Measurements from ENCODE around the gene ZC3H18. TPM values are rescaled to one million over a fixed set of nuclear protein-coding genes. Genes with fewer than 3 reads are reported as not detected.

Gene ZC3H18
- total and polyA plus RNA-seq, 4 donors, result 12.4 to 38.5 (median 28.5) TPM

DNA sequence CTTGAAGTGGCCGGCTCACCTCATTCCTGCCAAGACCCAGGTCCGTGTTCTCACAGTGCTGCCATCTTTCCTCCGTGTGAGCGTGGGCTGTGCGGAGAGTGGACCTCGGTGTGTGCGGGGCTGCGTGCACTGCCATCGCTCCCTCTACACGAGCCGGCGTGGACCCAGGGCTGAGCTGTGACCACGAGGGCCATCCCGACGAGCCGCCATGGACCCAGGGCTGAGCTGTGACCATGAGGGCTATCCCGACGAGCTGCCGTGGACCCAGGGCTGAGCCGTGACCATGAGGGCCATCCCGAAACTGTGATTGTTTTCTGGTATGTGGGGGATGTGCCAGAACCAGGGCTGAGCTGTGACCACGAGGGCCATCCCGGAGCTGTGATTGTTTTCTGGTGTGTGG, 101.6 kb downstream of the ZC3H18 start:
- Histone ChIP-seq H3K4me3 (ENCODE audit: low read length in 2 of 2) (no peak overlapping the region), H3K27me3 (ENCODE audit: control insufficient read depth in 1 of 2, insufficient read depth in 2 of 2, low read length in 1 of 2) (no peaks in the 10 kb centered on the region), H3K4me1 (ENCODE audit: control insufficient read depth in 1 of 2, insufficient read depth in 2 of 2, low read length in 2 of 2) (no peaks in the 10 kb centered on the region), H3K27ac (ENCODE audit: low read depth in 1 of 2, low read length in 2 of 2) (no peak overlapping the region), H3K36me3 (ENCODE audit: control insufficient read depth in 1 of 2, insufficient read depth in 2 of 2, low read length in 1 of 2) (no peaks in the 10 kb centered on the region), H3K9me3 (ENCODE audit: control insufficient read depth, low read length) (no peaks in the 10 kb centered on the region)
- intact Hi-C loops (cut with DNase I), result no loop called here
- ATAC-seq (ENCODE audit: low FRiP score), result no peak
- WGBS, 2 donors, result 90% methylated on average over 23 of the region's 23 CpGs
- no peak for DNase-seq

DNA sequence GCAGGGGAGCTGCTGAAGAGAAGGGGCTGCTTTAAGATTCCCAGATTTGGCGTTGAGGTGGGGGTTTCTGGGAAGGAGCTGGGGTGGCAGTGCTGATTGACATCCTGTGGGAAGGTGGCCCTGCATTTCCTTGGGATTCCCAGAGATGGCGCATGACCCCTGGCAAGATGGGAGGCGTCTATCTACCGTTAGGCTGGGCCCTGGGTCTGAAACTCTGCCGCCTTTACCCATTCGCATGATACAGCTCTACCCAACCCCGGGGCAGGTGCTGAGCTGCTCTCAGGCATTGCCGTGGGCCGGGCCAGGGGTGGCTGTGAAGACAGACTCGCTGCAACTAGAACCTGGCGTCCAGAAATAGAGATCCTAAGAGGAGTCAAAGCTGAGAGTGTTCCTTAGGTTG, 102.6 kb downstream of the ZC3H18 start:
- intact Hi-C loops (cut with DNase I), result no loop called here
- no peaks in the 10 kb centered on the region for H3K27me3 ChIP-seq (ENCODE audit: control insufficient read depth in 1 of 2, insufficient read depth in 2 of 2, low read length in 1 of 2)
- H3K36me3 ChIP-seq (ENCODE audit: control insufficient read depth in 1 of 2, insufficient read depth in 2 of 2, low read length in 1 of 2), result no peaks in the 10 kb centered on the region
- no peak overlapping the region for H3K4me3 ChIP-seq (ENCODE audit: low read length in 2 of 2)
- H3K27ac ChIP-seq (ENCODE audit: low read depth in 1 of 2, low read length in 2 of 2), result no peak overlapping the region
- ATAC-seq (ENCODE audit: low FRiP score) (no peak), DNase-seq (no peak)
- H3K9me3 ChIP-seq (ENCODE audit: control insufficient read depth, low read length), result no peaks in the 10 kb centered on the region
- WGBS, 2 donors, result 57 to 71% methylated on average over 11 of the region's 11 CpGs
- no peaks in the 10 kb centered on the region for H3K4me1 ChIP-seq (ENCODE audit: control insufficient read depth in 1 of 2, insufficient read depth in 2 of 2, low read length in 2 of 2)

DNA sequence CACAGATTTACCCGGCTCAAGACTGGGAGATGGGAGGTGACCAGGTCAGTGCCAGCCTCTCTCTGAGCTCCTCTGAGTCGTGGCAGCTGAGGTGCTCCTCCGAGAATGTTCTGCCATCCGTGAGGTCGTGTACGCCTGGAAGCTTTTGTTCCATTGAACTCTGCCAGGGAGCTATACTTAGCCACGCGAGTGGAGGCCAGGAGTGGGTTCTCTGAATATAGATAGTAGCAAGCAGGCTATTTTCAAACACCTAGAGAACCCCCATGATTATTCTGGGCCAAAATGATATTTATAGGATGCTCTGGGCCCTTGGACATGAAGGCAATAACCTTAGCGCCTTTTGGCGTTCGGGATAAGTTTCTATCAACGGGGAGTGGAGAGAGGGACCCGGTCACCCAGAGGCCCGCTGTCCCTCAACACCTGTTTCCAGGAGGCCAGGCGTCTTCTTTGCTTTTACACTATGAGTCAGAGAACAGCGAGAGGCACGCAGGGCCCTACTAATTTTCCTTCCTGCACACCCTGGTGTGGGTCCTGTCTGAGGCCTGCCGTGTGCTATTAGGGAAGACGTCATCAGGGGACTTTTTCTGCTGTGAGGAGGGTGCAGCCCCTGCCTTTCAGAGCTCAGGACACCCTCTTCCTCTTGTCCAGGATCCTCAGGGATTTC, 103.6 kb downstream of the ZC3H18 start:
- 88 to 89% methylated on average over 19 of the region's 19 CpGs for WGBS, 2 donors
- H3K9me3 ChIP-seq (ENCODE audit: control insufficient read depth, low read length), result no peaks in the 10 kb centered on the region
- intact Hi-C loops (cut with DNase I), result no loop called here
- no peak overlapping the region for H3K4me3 ChIP-seq (ENCODE audit: low read length in 2 of 2)
- no peaks in the 10 kb centered on the region for H3K4me1 ChIP-seq (ENCODE audit: control insufficient read depth in 1 of 2, insufficient read depth in 2 of 2, low read length in 2 of 2)
- DNase-seq (no peak), ATAC-seq (ENCODE audit: low FRiP score) (no peak)
- no peaks in the 10 kb centered on the region for H3K27me3 ChIP-seq (ENCODE audit: control insufficient read depth in 1 of 2, insufficient read depth in 2 of 2, low read length in 1 of 2)
- H3K36me3 ChIP-seq (ENCODE audit: control insufficient read depth in 1 of 2, insufficient read depth in 2 of 2, low read length in 1 of 2), result no peaks in the 10 kb centered on the region
- no peak overlapping the region for H3K27ac ChIP-seq (ENCODE audit: low read depth in 1 of 2, low read length in 2 of 2)

DNA sequence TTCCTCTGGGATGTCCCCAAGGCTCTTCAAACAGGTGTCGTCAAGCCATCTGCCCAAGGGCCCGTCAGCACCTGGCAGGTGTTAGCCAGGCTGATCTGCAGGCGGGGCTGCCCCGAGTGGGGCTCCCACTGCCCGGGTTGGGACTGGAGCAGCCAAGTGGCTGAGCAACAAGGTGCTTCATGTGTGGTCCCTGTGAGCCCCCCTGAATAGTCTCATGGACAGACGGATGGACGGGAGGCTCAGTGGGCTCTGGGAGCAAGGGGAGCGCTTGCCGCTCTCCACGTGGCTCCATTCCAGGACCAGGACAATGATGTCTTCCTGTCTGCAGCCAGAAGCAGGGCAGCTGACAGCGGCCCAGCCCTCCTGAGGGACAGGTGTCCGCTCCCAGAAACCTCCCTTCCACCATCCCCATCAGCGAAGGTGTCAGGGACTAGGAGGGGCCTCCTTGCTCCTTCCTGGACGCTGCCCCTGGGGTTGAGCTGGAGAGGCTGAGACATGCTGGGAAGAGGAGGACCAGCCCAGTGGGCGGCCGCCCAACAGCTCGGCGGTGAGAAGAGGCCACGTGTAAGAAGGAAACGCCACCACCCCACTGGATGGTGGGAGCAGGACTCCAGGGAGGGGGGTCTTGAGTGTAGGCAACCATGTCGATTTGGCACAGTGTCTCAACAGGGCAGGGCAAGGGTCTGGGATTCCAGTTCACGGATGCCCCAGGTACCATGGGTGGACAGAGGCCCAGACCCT, 106.5 kb downstream of the ZC3H18 start:
- H3K27ac ChIP-seq (ENCODE audit: low read depth in 1 of 2, low read length in 2 of 2), result no peak overlapping the region
- ATAC-seq (ENCODE audit: low FRiP score) (no peak), DNase-seq (peak in 1 of 2 donors; percentile 73)
- no peaks in the 10 kb centered on the region for H3K4me1 ChIP-seq (ENCODE audit: control insufficient read depth in 1 of 2, insufficient read depth in 2 of 2, low read length in 2 of 2)
- intact Hi-C loops (cut with DNase I), result no loop called here
- no peak overlapping the region for H3K4me3 ChIP-seq (ENCODE audit: low read length in 2 of 2)
- H3K36me3 ChIP-seq (ENCODE audit: control insufficient read depth in 1 of 2, insufficient read depth in 2 of 2, low read length in 1 of 2), result no peaks in the 10 kb centered on the region
- H3K9me3 ChIP-seq (ENCODE audit: control insufficient read depth, low read length), result no peaks in the 10 kb centered on the region
- 89 to 90% methylated on average over 22 of the region's 22 CpGs for WGBS, 2 donors
- no peaks in the 10 kb centered on the region for H3K27me3 ChIP-seq (ENCODE audit: control insufficient read depth in 1 of 2, insufficient read depth in 2 of 2, low read length in 1 of 2)

DNA sequence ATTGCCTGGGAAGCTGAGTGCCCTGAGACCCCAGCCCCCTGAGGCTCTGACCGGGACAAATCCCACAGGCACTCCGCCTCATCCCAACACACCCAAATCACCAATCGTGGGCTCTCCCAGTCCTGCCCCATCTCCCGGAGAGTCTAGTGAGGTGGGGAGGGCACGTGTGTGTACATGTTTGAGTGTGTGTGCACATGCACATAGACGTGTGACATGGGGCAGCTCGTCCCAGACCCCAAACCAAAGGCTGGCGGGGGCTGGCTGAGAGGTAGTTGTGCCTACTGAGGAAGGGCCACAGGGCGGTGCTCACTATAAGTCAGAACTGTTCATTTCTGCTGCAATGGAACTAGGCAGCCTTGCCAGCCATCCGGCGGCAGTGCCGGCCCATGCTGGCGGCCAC, 107.5 kb downstream of the ZC3H18 start:
- Histone ChIP-seq H3K9me3 (ENCODE audit: control insufficient read depth, low read length) (no peaks in the 10 kb centered on the region), H3K36me3 (ENCODE audit: control insufficient read depth in 1 of 2, insufficient read depth in 2 of 2, low read length in 1 of 2) (no peaks in the 10 kb centered on the region), H3K4me1 (ENCODE audit: control insufficient read depth in 1 of 2, insufficient read depth in 2 of 2, low read length in 2 of 2) (no peaks in the 10 kb centered on the region), H3K4me3 (ENCODE audit: low read length in 2 of 2) (no peak overlapping the region), H3K27ac (ENCODE audit: low read depth in 1 of 2, low read length in 2 of 2) (no peak overlapping the region), H3K27me3 (ENCODE audit: control insufficient read depth in 1 of 2, insufficient read depth in 2 of 2, low read length in 1 of 2) (no peaks in the 10 kb centered on the region)
- intact Hi-C loops (cut with DNase I), result no loop called here
- WGBS, 2 donors, result 65 to 71% methylated on average over 13 of the region's 13 CpGs
- ATAC-seq (ENCODE audit: low FRiP score), result no peak
- no peak for DNase-seq

DNA sequence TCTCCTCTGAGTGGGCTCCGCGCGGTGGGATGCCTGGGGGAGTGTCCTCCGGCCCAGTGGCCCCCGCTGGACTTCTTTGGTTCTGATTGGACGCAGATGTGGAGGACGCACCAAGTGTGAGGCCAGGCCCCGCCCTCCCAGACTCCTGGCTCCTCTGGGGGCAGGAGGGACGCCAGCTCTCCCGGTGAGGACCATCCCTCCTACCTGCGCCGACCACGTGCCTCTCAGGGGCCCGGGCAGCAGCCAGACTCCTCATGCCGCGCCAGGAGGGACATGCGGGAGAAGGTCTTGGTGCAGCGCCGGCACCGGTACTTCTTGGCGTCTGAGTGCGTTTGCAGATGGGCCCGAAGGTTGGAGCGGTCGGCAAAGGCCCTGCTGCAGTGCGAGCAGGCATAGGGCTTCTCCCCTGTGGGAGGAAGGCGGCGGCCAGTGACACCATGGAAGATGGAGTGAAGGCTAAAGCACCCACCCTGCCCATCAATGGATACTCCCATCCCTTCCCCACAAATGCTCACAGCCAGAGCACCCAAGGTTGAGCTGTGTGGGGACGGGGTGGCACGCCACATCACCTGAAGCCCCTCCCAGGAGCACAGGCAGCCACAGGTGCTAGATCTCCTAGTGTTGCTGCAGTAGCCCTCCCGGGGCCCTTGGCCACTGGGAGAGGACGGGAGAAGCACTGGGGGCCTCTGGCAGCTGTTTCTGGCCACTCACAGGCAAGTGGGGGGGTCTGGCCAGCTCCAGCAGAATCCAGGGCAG, 108.2 kb downstream of the ZC3H18 start:
- Histone ChIP-seq H3K27me3 (ENCODE audit: control insufficient read depth in 1 of 2, insufficient read depth in 2 of 2, low read length in 1 of 2) (no peaks in the 10 kb centered on the region), H3K36me3 (ENCODE audit: control insufficient read depth in 1 of 2, insufficient read depth in 2 of 2, low read length in 1 of 2) (no peaks in the 10 kb centered on the region), H3K9me3 (ENCODE audit: control insufficient read depth, low read length) (no peaks in the 10 kb centered on the region), H3K4me1 (ENCODE audit: control insufficient read depth in 1 of 2, insufficient read depth in 2 of 2, low read length in 2 of 2) (no peaks in the 10 kb centered on the region), H3K27ac (ENCODE audit: low read depth in 1 of 2, low read length in 2 of 2) (no peak overlapping the region), H3K4me3 (ENCODE audit: low read length in 2 of 2) (no peak overlapping the region)
- intact Hi-C loops (cut with DNase I), result no loop called here
- DNase-seq (peak in 1 of 2 donors; percentile 73), ATAC-seq (ENCODE audit: low FRiP score) (no peak)
- WGBS, 2 donors, result 52 to 60% methylated on average over 32 of the region's 32 CpGs

DNA sequence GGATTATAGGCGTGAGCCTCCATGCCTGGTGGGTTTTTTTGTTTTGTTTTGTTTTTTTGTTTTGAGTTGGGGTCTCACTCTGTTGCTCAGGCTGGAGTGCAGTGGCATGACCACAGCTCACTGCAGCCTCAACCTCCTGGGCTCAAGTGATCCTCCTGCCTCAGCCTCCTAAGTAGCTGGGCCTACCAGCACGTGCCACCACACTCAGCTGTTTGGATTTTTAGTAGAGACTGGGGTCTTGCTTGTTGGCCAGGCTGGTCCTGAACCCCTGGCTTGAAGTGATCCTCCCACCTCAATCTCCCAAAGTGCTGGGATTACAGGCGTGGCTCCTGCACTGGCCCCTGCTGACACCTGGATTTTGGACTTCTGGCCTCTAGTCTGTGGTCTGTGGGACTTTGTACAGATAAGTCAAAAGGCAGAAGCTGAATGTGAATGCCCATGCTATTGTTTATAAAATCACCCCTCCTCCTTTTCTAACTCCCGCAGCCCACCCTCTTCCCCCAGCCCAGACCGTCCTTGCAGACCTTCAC, 110.4 kb downstream of the ZC3H18 start:
- intact Hi-C loops (cut with DNase I), result no loop called here
- Histone ChIP-seq H3K27me3 (ENCODE audit: control insufficient read depth in 1 of 2, insufficient read depth in 2 of 2, low read length in 1 of 2) (no peaks in the 10 kb centered on the region), H3K9me3 (ENCODE audit: control insufficient read depth, low read length) (no peaks in the 10 kb centered on the region), H3K4me3 (ENCODE audit: low read length in 2 of 2) (no peak overlapping the region), H3K4me1 (ENCODE audit: control insufficient read depth in 1 of 2, insufficient read depth in 2 of 2, low read length in 2 of 2) (no peaks in the 10 kb centered on the region), H3K27ac (ENCODE audit: low read depth in 1 of 2, low read length in 2 of 2) (no peak overlapping the region), H3K36me3 (ENCODE audit: control insufficient read depth in 1 of 2, insufficient read depth in 2 of 2, low read length in 1 of 2) (no peaks in the 10 kb centered on the region)
- ATAC-seq (ENCODE audit: low FRiP score) (no peak), DNase-seq (no peak)
- WGBS, 2 donors, result 84 to 85% methylated on average over 5 of the region's 5 CpGs

DNA sequence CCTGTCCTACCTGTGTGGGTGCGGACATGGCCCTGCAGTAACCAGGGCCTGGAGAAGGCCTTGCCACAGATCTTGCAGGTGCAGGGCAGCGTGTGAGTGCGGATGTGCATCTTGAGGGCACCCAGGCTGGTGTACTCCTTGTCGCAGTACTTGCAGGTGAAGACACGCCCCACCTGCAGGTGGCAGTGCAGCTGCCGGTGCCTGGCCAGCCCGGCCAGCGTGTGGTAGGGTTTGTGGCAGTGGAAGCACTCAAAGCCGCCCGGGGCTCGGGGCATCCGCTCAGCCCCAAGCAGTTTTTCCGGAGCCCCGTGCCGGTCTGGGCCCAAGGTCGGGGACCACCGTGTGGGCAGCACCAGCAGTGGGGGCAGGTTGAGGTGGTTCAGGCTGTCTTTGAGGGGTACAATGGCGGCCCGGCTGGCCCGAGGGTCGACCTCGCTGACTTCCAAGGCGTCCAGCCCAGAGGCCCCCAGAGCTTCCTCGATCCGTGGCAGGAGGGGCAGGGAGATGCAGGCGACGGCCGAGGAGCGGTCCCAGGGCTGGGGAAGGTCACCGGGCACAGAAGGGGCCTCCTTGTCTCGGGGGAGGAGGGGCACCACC, 111.0 kb downstream of the ZC3H18 start:
- Histone ChIP-seq H3K4me1 (ENCODE audit: control insufficient read depth in 1 of 2, insufficient read depth in 2 of 2, low read length in 2 of 2) (no peaks in the 10 kb centered on the region), H3K36me3 (ENCODE audit: control insufficient read depth in 1 of 2, insufficient read depth in 2 of 2, low read length in 1 of 2) (no peaks in the 10 kb centered on the region), H3K27ac (ENCODE audit: low read depth in 1 of 2, low read length in 2 of 2) (no peak overlapping the region), H3K27me3 (ENCODE audit: control insufficient read depth in 1 of 2, insufficient read depth in 2 of 2, low read length in 1 of 2) (no peaks in the 10 kb centered on the region), H3K9me3 (ENCODE audit: control insufficient read depth, low read length) (no peaks in the 10 kb centered on the region), H3K4me3 (ENCODE audit: low read length in 2 of 2) (no peak overlapping the region)
- intact Hi-C loops (cut with DNase I), result no loop called here
- DNase-seq (peak in 1 of 2 donors; percentile 75), ATAC-seq (ENCODE audit: low FRiP score) (no peak)
- 50 to 58% methylated on average over 31 of the region's 31 CpGs for WGBS, 2 donors

Data from aorta (tissue), 5 donors.